GM18511 (cell line): ENCODE data around the gene CPLX1.
"Not testable (repeated sequence)": the region's sequence is repeated elsewhere in the genome, so short reads cannot be mapped to it uniquely, and the experiment has no call there.

Experiments used
- ATAC-seq: cut with Tn5 transposase; IDR thresholded peaks from one replicate; pipeline ENCODE4 v1.9.1; 2021; ENCODE audit warnings: mild to moderate bottlenecking, moderate library complexity; ENCODE audit not compliant: unreplicated experiment

CPLX1 gene

DNA sequence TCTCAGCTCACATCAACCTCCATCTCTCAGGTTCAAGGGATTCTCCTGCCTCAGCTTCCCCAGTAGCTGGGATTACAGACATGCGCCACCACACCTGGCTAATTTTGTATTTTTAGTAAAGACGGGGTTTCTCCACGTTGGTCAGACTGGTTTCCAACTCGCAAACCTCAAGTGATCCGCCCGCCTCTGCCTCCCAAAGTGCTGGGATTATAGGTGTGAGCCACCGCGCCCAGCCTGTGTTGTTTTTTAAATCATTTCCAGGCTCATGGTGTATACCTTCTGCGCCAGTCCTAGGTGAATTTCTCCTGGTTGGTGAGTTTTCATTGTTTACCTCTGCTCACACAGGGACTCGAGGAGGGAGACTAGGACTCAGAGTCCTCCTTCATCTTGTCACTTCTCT lies 45.7 kb downstream of the CPLX1 start:
- ATAC-seq: not testable (repeated sequence)

DNA sequence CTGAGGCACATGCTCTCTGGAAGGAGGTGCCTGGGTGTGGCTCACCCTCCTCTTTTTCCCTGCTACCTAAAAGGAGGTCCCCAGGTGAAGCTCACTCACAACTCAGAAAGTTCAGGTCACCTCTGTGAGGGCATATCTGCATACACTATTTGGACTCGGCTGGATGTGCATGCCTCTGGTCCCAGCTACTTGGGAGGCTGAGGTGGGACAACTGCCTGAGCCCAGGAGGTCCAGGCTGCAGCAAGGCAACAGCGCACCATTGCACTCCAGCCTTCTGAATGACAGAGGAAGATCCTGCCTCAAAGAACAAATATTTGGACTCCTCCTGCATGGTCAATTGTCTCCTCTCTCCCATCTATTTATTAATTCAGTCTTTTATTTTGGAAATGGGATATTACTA lies 46.4 kb downstream of the CPLX1 start:
- no peak for ATAC-seq

DNA sequence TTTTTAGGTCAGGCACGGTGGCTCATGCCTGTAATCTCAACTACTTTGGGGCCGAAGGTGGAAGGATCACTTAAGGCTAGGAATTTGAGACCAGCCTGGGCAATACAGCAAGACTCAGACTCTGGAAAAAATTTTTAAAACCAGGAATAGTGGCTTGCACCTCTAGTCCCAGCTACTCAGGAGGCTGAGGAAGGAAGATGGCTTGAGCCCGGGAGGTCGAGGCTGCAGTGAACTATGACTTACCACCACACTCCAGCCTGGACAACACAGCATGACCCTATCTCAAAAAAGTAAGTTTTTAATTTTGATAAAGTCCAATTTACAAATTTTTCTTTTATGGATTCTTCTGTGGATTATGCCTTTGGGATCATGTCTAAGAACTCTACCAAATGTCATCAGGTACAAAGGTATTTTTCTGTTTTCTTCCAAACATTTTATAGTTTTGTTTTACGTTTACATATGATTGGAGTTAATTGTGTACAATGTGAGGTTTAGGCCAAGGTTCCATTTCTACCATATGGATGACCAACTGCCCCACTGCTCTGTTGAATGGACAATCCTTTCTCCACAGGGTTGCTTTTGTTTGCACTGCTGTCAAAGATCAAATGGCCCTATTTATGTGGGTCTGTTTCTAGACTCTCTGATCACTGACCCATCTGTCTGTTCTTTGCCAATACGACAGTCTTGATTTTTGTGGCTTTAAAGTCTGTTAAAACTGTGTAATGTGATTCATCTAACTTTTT lies 48.2 kb downstream of the CPLX1 start:
- no peak for ATAC-seq

DNA sequence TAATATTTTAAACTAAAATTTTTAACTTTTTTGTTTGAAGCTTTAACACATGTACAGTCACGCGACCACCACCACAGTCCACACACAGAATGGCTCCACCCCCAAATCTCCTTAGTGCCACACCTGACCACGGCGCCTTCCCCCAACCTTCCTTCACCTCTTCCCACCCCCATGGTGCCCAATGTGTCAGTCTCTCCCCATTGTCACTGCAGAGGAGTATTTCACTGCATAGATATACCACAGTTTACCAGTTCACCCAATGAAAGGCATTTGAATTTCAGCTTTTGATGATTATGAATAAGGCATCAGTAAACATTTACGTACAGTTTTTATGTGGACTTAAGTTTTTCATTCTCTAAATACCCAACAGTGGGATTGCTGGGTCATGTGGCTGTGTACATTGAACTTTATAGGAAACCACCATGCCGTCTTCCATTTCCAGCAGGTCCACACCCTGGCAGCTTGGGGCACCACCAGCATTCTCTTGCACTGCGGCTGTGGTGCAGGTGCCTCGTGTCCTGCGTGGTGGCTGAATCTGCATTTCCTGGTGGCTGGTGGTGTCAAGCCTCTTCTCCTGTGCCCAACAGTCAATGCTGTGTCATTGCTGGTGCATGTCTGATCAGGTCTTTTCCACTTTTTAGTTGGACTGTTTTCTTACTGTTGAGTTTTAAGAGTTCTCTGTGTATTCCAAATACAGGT lies 49.0 kb downstream of the CPLX1 start:
- ATAC-seq: no peak

DNA sequence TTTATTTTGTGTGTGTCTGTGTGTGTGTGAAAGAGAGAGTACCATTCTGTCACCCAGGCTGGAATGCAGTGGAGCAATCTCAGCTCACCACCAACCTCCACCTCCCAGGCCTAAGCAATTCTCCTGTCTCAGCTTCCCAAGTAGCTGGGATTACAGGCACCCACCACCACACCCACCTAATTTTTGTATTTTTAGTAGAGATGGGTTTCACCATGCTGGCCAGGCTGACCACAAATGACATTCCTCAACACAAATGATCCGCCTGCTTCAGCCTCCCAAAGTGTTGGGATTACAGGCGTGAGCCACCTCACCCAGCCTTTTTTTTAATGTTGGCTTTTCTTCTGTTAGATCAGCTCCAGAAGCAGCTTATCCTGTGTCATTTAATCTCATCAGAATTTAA lies 50.4 kb downstream of the CPLX1 start:
- not testable (repeated sequence) for ATAC-seq

DNA sequence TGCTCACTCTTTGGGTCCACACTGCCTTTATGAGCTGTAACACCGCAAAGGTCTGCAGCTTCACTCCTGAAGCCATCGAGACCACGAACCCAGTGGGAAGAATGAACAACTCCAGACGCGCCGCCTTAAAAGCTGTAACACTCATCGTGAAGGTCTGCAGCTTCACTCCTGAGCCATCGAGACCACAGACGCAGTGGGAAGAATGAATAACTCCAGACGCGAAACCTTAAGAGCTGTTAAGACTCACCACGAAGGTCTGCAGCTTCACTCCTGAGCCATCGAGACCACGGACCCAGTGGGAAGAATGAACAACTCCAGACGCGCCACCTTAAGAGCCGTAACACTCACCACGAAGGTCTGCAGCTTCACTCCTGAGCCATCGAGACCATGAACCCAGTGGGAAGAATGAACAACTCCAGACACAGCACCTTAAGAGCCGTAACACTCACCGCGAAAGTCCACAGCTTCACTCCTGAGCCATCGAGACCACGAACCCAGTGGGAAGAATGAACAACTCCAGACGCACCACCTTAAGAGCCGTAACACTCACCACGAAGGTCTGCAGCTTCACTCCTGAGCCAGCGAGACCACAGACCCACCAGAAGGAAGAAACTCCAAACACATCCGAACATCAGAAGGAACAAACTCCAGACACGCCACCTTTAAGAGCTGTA lies 51.4 kb downstream of the CPLX1 start:
- ATAC-seq: not testable (repeated sequence)

DNA sequence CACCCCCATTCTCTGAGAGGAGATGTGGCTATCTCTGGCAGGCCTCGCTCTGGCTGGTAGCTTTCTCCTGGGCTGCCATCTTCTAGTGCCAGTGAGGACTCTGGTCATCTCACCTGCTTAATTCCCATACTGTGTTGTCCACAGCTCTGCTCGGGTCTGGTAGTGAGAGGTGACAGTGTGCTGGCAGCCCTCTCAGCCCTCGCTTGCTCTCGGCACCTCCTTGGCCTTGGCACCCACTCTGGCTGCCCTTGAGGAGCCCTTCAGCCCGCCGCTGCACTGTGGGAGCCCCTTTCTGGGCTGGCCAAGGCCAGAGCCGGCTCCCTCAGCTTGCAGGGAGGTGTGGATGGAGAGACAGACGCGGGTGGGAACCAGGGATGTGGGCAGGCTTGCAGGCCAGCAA lies 52.7 kb downstream of the CPLX1 start:
- no peak for ATAC-seq

DNA sequence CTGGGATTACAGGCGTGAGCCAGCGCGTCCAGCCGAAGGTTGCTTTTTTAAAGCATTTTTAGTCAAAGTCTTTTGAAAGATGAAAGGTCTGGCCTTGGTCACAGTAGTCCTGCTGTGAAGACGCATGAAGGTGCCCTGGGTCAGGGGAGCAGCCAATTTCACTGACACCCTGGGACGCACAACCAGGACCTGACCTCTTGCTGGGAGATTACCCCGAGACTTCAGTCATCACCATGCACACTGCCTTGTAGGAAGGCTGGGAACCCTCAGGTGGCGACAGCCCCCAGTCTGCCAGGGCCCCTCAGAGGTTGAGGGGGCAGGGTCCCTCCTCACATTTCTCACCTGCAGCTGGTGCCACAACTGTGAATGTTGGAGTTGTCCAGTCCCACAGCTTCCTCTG lies 53.2 kb downstream of the CPLX1 start:
- no peak for ATAC-seq

DNA sequence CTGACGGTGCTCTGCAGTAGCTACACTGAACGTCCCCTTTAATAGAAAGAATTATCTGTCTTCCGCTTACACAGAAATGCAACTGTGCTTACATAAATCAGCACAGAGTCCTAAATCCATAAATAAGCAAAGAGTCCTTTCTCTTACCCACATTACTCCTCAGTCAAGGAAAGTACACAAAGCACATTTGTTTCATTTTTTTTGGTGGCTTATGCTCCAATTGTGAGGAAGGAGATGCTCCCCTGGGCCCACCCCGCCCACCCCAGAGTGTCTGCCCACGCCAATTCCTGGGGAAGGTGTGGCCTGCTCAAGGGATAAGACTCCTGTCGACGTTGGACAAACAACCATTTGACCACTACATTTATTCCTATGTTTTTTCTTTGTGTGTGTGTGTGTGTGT lies 53.8 kb downstream of the CPLX1 start:
- no peak for ATAC-seq

DNA sequence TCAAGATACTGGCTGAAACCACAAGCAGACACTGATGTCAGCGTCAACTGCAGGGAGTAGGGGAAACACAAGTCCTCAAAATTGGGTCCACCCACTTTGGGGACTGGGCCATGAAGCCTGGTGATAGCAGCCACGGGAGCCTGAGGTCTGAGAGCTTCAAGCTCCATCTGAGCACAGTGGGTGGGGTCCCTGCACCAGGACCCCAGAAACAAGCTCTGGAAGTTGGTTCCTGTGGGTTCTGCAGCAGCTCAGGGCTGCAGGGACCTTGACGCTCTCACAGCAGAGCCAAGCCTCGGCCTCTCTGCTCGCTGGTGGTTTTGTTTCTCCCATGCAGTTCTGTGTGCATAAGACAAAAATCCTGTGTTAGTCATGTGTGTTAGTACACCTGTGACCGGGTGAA lies 54.5 kb downstream of the CPLX1 start:
- no peak for ATAC-seq

DNA sequence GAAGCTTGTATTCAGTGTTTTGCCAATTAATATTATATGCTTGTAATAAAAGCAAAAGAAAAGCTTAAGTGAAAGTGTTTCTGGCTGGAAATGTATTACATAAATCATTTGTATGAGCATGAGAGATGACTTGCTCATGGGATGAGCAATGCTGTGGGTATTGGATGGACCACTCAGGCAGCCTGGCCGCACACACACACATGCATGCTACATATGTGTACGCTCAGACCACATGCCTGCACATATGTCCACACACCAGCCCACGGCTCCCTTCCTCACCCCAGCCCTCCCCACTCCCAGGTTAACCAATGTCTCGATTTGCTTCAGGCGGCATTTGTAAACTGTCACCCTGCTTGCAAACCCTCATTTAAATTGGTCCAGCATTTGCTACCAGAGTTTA lies 55.9 kb downstream of the CPLX1 start:
- ATAC-seq: no peak

DNA sequence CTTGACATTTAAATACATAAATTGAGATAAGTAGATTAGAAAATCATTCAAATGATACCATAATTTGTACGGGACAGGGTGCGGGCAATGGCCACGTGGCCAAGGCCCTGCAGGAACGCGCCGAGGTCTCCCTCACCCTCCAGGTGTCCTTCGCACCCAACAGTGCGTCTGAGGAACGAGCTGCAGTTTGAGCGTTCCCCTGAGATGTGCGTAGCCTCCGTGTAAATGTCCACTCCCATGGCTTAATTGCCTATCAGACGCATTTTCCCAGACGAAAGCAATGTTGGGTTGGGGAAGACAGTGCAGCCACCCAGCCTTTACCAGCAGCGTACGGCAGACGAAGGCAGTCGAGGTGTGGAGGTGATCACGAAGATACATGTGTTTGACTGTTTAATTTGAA lies 56.4 kb downstream of the CPLX1 start:
- ATAC-seq: no peak

DNA sequence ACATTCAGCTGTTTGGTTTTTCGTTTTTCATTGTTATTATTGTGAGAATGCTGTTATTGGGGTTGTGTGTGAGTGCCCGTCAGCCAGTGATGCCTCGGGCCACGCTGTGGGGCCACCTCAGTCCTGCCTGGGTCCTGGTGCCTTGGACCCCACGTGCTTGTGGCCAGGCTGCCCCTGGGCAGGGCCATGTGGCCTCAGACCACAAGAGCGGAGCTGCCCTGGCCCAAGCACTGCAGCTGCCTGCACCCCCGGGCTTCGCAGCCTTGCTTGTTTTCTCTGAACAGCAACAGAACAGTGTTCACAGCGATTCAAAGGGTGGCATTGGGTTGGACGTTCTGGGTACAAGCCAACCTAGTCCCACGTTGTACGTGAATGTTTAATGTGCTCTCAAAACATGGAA lies 56.9 kb downstream of the CPLX1 start:
- no peak for ATAC-seq

DNA sequence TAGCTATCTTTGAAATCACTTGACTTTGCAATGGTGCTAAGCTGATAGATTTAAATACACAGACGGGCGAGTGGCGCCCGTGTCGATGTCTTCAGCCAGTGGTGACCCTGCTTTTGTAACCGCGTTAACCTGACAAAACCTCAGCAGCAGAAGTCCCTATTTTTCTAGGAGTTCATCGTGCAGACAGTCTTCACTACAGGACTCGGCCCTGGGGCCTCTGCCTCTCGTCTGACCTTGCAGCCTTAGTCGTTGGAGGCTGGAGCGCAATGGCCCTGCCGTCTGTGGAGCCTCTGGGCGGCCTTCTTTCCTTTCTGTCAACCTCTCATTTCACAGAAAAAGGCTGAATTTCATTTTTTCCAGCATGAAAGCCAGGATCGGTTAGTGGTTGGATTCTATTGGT lies 57.9 kb downstream of the CPLX1 start:
- no peak for ATAC-seq

DNA sequence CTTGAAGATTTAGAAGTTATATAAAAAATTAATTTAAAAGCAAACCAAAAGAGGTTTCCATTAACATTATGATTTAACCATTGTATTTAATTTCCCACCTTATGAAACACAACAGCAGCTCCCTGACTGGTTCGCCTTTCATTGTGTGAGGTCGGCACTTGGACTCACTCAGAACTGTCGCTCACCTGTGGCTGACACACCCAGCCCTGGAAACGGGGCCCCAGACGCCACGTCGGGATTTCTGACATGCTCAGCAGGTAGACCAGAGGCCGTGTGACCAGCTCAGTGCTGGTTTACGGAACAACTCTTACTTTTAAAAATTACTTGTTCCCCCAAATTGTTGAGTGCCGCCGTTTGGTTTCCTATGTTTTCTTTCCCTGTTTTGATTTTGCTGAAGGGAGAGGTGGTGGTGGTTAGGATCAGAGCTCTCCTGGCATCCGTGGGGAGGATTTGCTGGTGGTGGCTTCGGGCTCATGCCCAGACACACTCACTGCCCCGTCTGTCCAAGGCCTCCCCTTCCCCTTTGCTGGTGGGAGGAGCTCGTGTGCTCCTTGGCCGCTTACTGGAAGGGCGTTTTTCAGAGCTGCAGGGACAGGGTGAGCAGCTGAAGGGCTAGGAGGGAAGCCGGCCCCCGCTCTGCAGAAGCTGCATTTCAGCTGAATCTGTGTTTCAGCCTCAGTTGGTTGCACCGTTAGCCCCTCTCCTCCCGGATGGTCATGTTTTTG lies 59.2 kb downstream of the CPLX1 start:
- no peak for ATAC-seq

DNA sequence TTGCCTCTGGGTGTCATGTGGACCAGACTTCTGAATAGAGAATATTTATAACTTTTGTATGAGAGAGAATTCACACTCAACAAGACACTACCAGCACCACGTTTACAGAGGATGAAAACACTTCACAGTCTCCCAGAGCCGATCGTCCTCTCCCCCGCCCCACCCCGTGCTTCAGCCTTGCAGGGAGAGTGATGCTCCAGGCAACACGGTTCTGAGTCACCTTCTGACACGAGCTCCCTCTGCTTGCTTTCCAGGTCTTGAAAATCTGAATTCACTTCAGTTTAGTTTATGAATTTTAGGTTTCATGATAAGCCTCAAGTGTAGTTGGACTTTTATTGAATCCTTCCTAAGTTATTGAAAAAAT lies 59.8 kb downstream of the CPLX1 start:
- no peak for ATAC-seq

DNA sequence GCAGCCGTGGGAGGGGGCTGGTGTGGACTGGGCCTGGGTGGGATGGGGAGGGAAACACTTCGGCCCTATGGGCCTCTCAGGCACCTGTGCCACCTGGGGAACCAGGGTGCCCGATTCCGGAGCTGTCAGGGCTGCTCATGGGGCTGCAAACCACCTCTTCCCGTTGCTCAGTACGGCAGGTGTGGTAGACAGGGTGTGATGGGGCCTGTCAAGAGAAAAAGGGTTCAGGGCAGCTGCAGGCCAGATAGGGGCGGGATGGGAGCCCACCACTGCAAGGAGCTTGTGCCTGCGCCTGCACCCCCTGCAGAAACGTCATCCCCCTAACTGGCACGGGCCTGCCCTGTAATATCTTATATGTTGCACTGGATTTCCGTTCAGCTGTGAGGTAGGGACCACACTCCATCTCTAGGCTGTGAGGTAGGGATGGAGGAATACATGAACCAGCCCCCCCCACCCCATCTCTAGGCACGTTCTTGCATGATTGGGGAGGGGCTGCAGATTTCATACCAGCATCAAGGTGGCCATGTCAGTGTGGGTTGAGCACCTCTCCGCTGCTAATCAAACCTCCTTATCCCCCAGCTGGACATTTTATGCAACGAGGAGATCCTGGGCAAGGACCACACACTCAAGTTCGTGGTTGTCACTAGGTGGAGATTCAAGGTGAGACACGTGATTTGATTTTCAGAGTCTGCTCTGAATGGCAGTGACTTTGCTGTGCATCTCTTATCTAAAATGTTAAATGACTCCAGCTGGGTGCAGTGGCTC lies 61.3 kb downstream of the CPLX1 start:
- ATAC-seq: no peak

DNA sequence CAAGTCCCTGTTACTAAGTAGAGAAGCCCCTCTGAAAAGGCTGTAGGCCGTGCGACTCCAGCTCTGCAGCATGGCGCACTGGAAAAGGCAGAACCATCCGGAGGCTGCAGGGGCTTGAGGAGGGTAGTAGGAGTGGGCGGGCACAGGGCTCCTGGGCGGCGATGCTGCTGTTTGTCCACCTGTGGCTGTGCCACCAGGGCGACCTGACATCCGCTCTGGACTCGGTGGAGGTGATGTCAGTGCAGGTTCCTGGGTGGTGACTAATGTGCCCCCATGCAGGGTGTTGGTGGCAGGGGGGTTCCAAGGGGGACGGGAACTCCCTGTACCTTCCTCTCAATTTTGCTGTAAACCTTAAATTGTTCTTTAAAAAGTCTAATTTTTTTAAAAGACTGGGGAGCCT lies 62.0 kb downstream of the CPLX1 start:
- ATAC-seq: no peak

DNA sequence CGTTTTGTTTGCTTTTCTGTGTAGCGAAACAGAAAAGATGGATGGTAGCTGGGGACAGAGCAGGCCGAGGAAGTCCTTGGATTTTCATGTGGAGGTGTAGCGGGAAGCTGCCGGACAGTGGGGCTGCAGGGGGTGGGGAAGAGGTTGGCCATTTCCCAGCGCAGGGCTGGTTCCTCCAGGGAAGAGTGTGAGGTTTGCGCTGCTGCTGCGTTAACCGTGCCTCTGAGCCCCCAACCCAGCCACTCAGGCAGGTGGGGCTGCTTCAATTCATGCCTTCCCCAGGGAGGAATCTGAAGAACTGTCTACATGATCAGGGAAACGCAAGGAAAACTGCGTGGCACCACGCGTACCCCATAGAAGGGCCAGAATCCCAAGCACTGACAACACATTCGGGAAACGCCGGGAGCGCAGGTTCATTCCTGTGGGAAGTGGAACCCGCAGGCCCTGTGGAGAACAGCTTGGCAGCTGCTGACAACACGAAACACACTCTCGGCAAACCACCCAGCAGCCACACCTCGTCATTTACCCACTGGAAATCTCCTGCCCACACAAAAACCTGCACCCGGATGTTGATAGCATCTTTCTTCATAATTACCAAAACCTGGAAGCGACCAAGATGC lies 62.6 kb downstream of the CPLX1 start:
- ATAC-seq: no peak
